Muscle layer of colon (tissue), 2 donors: ENCODE data around the gene EIF4E2.

Source experiments
- H3K27ac ChIP-seq: one replicate; pipeline ENCODE4 v1.7.0; 2013; ENCODE audit warnings: low read depth, mild to moderate bottlenecking, low read length, moderate library complexity
- H3K27me3 ChIP-seq, 2 donors: one replicate each; pipeline ENCODE4 v1.7.0; 2013; ENCODE audit warnings: low read length in 2 of 2, mild to moderate bottlenecking in 2 of 2; ENCODE audit not compliant: insufficient read depth in 2 of 2, control insufficient read depth in 1 of 2
- H3K36me3 ChIP-seq: one replicate; pipeline ENCODE4 v1.7.0; 2013; ENCODE audit warnings: mild to moderate bottlenecking, low read length; ENCODE audit not compliant: insufficient read depth
- H3K4me1 ChIP-seq: one replicate; pipeline ENCODE4 v1.7.0; 2013; ENCODE audit warnings: mild to moderate bottlenecking, low read length; ENCODE audit not compliant: insufficient read depth
- H3K4me3 ChIP-seq, 2 donors: one replicate each; pipeline ENCODE4 v1.7.0; 2013; ENCODE audit warnings: low read length in 2 of 2, low read depth in 1 of 2, mild to moderate bottlenecking in 1 of 2, moderate library complexity in 1 of 2
- H3K9ac ChIP-seq: one replicate; pipeline ENCODE4 v1.7.0; 2013; ENCODE audit warnings: low read length
- H3K9me3 ChIP-seq: one replicate; pipeline ENCODE4 v1.7.0; 2013; ENCODE audit warnings: mild to moderate bottlenecking, low read length
- donor health status: abdominal sarcoma.
- donor health status: Adenocarcinoma of cecum.

The EIF4E2 gene

DNA sequence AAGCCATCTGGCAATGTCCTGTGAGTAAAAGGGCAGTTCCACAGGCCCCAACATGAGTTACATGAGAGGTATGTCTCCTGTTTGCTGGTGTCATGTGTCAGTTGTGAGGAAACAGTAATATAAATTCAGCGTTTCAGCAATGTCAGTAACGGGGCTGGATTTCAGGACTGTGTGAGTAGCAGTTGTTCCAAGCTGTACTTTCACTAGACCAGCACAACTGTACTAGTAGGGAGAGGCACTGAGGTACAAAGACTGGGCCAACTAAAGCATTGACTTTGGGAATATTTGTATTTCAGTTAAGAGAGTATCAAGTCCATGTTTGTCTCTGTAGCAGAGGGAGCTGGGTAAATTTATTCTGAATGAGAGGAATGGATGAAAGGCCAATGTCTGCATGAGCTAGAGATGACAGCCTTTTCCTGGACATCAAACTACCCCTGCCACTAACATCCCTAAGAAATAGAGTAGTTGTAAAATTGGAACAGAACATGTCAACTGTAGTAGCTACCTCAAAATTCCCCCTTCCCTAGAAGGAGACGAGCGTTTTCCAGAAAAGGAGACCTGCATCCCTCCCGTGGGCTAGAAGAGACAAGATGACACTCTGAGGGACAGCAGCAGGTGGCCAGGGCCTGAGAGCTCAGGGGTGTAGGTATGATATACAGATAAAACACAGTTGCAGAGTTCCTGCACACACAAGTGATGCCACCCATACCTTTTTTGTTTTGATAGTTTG is 24.4 kb downstream of the EIF4E2 start:
- Histone ChIP-seq H3K27me3 (no peaks in the 10 kb centered on the region), H3K9me3 (no peaks in the 10 kb centered on the region), H3K27ac (no peak overlapping the region), H3K9ac (no peak overlapping the region), H3K4me3 (no peak overlapping the region), H3K36me3 (peaks cover 55% of the 10 kb centered on the region), H3K4me1 (no peaks in the 10 kb centered on the region)

- Histone ChIP-seq H3K4me3 (no peak overlapping the region), H3K9ac (no peak overlapping the region), H3K27me3 (no peaks in the 10 kb centered on the region), H3K36me3 (peaks cover 54% of the 10 kb centered on the region), H3K9me3 (no peaks in the 10 kb centered on the region), H3K27ac (no peak overlapping the region), H3K4me1 (no peaks in the 10 kb centered on the region)
Measured at GRCh38 chr2:232575404-232575746, 24.9 kb downstream of the EIF4E2 start.

GRCh38 chr2:232576995-232577394 is 26.5 kb downstream of the EIF4E2 start:
- peaks cover 60% of the 10 kb centered on the region for H3K36me3 ChIP-seq

GRCh38 chr2:232577841-232578240 is 27.4 kb downstream of the EIF4E2 start:
- no peaks in the 10 kb centered on the region for H3K9me3 ChIP-seq
- no peaks in the 10 kb centered on the region for H3K27me3 ChIP-seq
- H3K27ac ChIP-seq, result no peak overlapping the region
- H3K36me3 ChIP-seq, result peaks cover 59% of the 10 kb centered on the region
- no peaks in the 10 kb centered on the region for H3K4me1 ChIP-seq
- H3K9ac ChIP-seq, result no peak overlapping the region
- H3K4me3 ChIP-seq, result no peak overlapping the region

More at GRCh38 chr2:232576995-232577394, 26.5 kb downstream of the EIF4E2 start:
- Histone ChIP-seq H3K9me3 (no peaks in the 10 kb centered on the region), H3K27ac (no peak overlapping the region), H3K9ac (no peak overlapping the region), H3K4me1 (no peaks in the 10 kb centered on the region), H3K27me3 (no peaks in the 10 kb centered on the region), H3K4me3 (no peak overlapping the region)

DNA sequence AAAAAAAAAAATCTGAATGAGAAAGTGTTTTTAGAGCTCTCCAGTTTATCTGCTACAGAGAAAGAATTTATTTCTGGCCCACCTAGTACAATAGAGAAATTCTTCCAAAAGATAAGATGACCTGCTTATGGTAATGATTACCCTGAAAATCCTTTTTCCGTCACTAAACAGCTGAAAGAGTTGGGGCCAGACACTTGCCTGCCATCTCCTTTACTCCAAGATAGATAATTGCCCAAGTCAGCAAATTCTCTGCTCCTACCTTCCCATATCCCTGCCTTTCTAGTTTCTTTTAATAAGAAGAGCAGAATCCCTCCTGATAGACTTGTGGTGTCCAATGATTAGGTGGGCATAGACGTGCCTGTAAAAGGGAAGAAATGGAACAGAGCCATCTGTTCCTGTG is 28.1 kb downstream of the EIF4E2 start:
- Histone ChIP-seq H3K9me3 (no peaks in the 10 kb centered on the region), H3K36me3 (peaks cover 63% of the 10 kb centered on the region), H3K4me3 (no peak overlapping the region), H3K27ac (no peak overlapping the region), H3K9ac (no peak overlapping the region), H3K4me1 (no peaks in the 10 kb centered on the region), H3K27me3 (no peaks in the 10 kb centered on the region)

GRCh38 chr2:232580648-232580981 is 30.1 kb downstream of the EIF4E2 start:
- Histone ChIP-seq H3K27me3 (no peaks in the 10 kb centered on the region), H3K36me3 (peaks cover 46% of the 10 kb centered on the region), H3K27ac (no peak overlapping the region), H3K4me1 (no peaks in the 10 kb centered on the region), H3K9me3 (no peaks in the 10 kb centered on the region), H3K4me3 (no peak overlapping the region), H3K9ac (no peak overlapping the region)

GRCh38 chr2:232581725-232582124 is 31.2 kb downstream of the EIF4E2 start:
- no peaks in the 10 kb centered on the region for H3K4me1 ChIP-seq
- H3K27ac ChIP-seq, result no peak overlapping the region
- no peaks in the 10 kb centered on the region for H3K9me3 ChIP-seq
- peaks cover 46% of the 10 kb centered on the region for H3K36me3 ChIP-seq
- no peak overlapping the region for H3K9ac ChIP-seq
- no peak overlapping the region for H3K4me3 ChIP-seq
- no peaks in the 10 kb centered on the region for H3K27me3 ChIP-seq

GRCh38 chr2:232584238-232584637 is 33.7 kb downstream of the EIF4E2 start:
- Histone ChIP-seq H3K4me3 (no peak overlapping the region), H3K9me3 (no peaks in the 10 kb centered on the region), H3K9ac (no peak overlapping the region), H3K4me1 (peaks cover 7% of the 10 kb centered on the region), H3K36me3 (peaks cover 32% of the 10 kb centered on the region), H3K27me3 (no peaks in the 10 kb centered on the region), H3K27ac (no peak overlapping the region)

- Histone ChIP-seq H3K9me3 (no peaks in the 10 kb centered on the region), H3K4me1 (peaks cover 8% of the 10 kb centered on the region), H3K36me3 (peaks cover 14% of the 10 kb centered on the region), H3K4me3 (no peak overlapping the region), H3K27ac (no peak overlapping the region), H3K9ac (no peak overlapping the region), H3K27me3 (no peaks in the 10 kb centered on the region)
Measured at GRCh38 chr2:232586943-232587505, 36.5 kb downstream of the EIF4E2 start.

- H3K27me3 ChIP-seq, result no peaks in the 10 kb centered on the region
- H3K9ac ChIP-seq, result no peak overlapping the region
- H3K36me3 ChIP-seq, result peaks cover 9% of the 10 kb centered on the region
- no peak overlapping the region for H3K27ac ChIP-seq
- H3K9me3 ChIP-seq, result no peaks in the 10 kb centered on the region
- H3K4me3 ChIP-seq, result no peak overlapping the region
- H3K4me1 ChIP-seq, result peaks cover 8% of the 10 kb centered on the region
Measured at GRCh38 chr2:232587512-232587911, 37.0 kb downstream of the EIF4E2 start.

- H3K27ac ChIP-seq, result no peak overlapping the region
Measured at GRCh38 chr2:232588031-232588430, 37.5 kb downstream of the EIF4E2 start.

More at GRCh38 chr2:232588031-232588430, 37.5 kb downstream of the EIF4E2 start:
- Histone ChIP-seq H3K27me3 (no peaks in the 10 kb centered on the region), H3K4me1 (peaks cover 13% of the 10 kb centered on the region), H3K4me3 (no peak overlapping the region), H3K9ac (no peak overlapping the region), H3K36me3 (peaks cover 5% of the 10 kb centered on the region), H3K9me3 (no peaks in the 10 kb centered on the region)
